PC-9 (cell line): ENCODE measurements around the gene MYOM3. TPM values are rescaled to one million over a fixed set of nuclear protein-coding genes. Genes with fewer than 3 reads are reported as not detected.

Experiments used
- BruUV-seq: library from RNA; stranded (reverse); fragments of 400-500 nt; replicated peaks from 2 replicates; lab custom pipeline; 2021; lab: Mats Ljungman, UMichigan
- CTCF ChIA-PET: fragments of 300-600 bp; sonication (Branson Sonifier 250); formaldehyde crosslinking; loops from one replicate; lab custom pipeline; 2022; ENCODE audit warnings: antibody characterized with exemption; lab: Charles Lee
- POLR2A ChIA-PET: fragments of 300-600 bp; sonication (Branson Sonifier 250); formaldehyde crosslinking; loops from one replicate; lab custom pipeline; 2022; ENCODE audit warnings: antibody characterized with exemption; ENCODE audit not compliant: unreplicated experiment; lab: Charles Lee
- DNase-seq, 2 experiments: peaks; one replicate each; pipeline versions ENCODE4 v3.0.0 to v3.0.0-alpha.2; 2015 to 2022; ENCODE audit warnings: mixed read lengths in 1 of 2
- H2AFZ ChIP-seq: fragments of 200-600 bp; sonication (generic); 2 replicates; pipeline ENCODE4 v1.8.1; 2017; ENCODE audit warnings: antibody characterized with exemption
- H3F3A ChIP-seq: fragments of 200-600 bp; sonication (generic); 2 replicates; pipeline ENCODE4 v1.8.1; 2017; ENCODE audit warnings: antibody characterized with exemption, mild to moderate bottlenecking, low read depth; ENCODE audit not compliant: insufficient read depth
- H3K27ac ChIP-seq: fragments of 200-600 bp; sonication (generic); 2 replicates; pipeline ENCODE4 v1.6.1; 2016; ENCODE audit warnings: mixed run types
- H3K27me3 ChIP-seq: fragments of 200-600 bp; sonication (generic); 2 replicates; pipeline ENCODE4 v1.6.1; 2016; ENCODE audit warnings: low read depth, mixed run types; ENCODE audit not compliant: insufficient read depth
- H3K36me3 ChIP-seq: fragments of 200-600 bp; sonication (generic); 2 replicates; pipeline ENCODE4 v1.6.1; 2016; ENCODE audit warnings: low read depth, mixed run types
- H3K4me1 ChIP-seq: fragments of 200-600 bp; sonication (generic); replicated peaks from 2 replicates; pipeline ENCODE4 v1.6.1; 2016; ENCODE audit warnings: mixed run types; ENCODE audit not compliant: insufficient read depth
- H3K4me2 ChIP-seq: fragments of 200-600 bp; sonication (generic); 2 replicates; pipeline ENCODE4 v1.6.1; 2017; ENCODE audit warnings: mixed run types
- H3K4me3 ChIP-seq: fragments of 200-600 bp; sonication (generic); 2 replicates; pipeline ENCODE4 v1.6.1; 2016; ENCODE audit warnings: mixed run types
- H3K79me2 ChIP-seq: fragments of 200-600 bp; sonication (generic); 2 replicates; pipeline ENCODE4 v1.6.1; 2017; ENCODE audit warnings: low read depth, mixed run types
- H3K9me2 ChIP-seq: fragments of 200-600 bp; sonication (generic); 2 replicates; pipeline ENCODE4 v1.8.1; 2017; ENCODE audit warnings: mild to moderate bottlenecking; ENCODE audit not compliant: insufficient read depth
- H3K9me3 ChIP-seq: fragments of 200-600 bp; sonication (generic); 2 replicates; pipeline ENCODE4 v1.8.1; 2016; ENCODE audit warnings: low read depth; ENCODE audit not compliant: insufficient read depth
- H4K20me1 ChIP-seq: fragments of 200-600 bp; sonication (generic); 2 replicates; pipeline ENCODE4 v1.8.1; 2017; ENCODE audit not compliant: insufficient read depth
- CTCF ChIP-seq: fragments of 200-600 bp; sonication (generic); conservative IDR thresholded peaks from 2 replicates; pipeline ENCODE4 v1.6.1; 2017; ENCODE audit warnings: mixed run types, antibody characterized with exemption, mild to moderate bottlenecking, moderate library complexity
- EZH2 ChIP-seq: fragments of 200-600 bp; sonication (generic); IDR thresholded peaks from 2 replicates; pipeline ENCODE4 v1.8.0; 2017; ENCODE audit warnings: antibody characterized with exemption, low read depth
- intact Hi-C: fragments of 100-400 bp; cut with micrococcal nuclease; formaldehyde crosslinking; loops from one replicate; pipeline ENCODE4 v1.10.0; 2022; ENCODE audit not compliant: unreplicated experiment
- total RNA-seq: library from RNA; stranded (reverse); gene quantifications from 2 replicates; pipeline ENCODE4 v1.2.3, GENCODE V29; 2021

The MYOM3 gene
- total RNA-seq, 1 experiment from 2014 or later: 11.9 TPM

GRCh38 chr1:24103879-24104278 is 8.1 kb downstream of the MYOM3 start:
- no peaks in the 10 kb centered on the region for H3K27me3 ChIP-seq
- H4K20me1 ChIP-seq: no peaks in the 10 kb centered on the region
- no peaks in the 10 kb centered on the region for H3K9me3 ChIP-seq
- no peaks in the 10 kb centered on the region for H3K79me2 ChIP-seq
- no peaks in the 10 kb centered on the region for H3K9me2 ChIP-seq
- ChIA-PET CTCF (no interaction called here), POLR2A (no interaction called here)
- H3K36me3 ChIP-seq: no peaks in the 10 kb centered on the region
- no peak overlapping the region for H2AFZ ChIP-seq
- DNase-seq: no peak
- no peak overlapping the region for H3K27ac ChIP-seq
- intact Hi-C loops: no loop called here
- H3K4me2 ChIP-seq: no peak overlapping the region
- H3F3A ChIP-seq: no peaks in the 10 kb centered on the region
- H3K4me1 ChIP-seq: peaks cover 4% of the 10 kb centered on the region; the same call in 1 of the 2 replicates
- TF ChIP-seq EZH2 (no peak), CTCF (no peak)
- no TSS peak for BruUV-seq
- H3K4me3 ChIP-seq: no peak overlapping the region

- Histone ChIP-seq H4K20me1 (no peaks in the 10 kb centered on the region), H3K4me3 (no peak overlapping the region), H3F3A (no peaks in the 10 kb centered on the region), H3K27ac (no peak overlapping the region), H3K9me3 (no peaks in the 10 kb centered on the region), H3K4me2 (no peak overlapping the region), H3K27me3 (no peaks in the 10 kb centered on the region), H2AFZ (no peak overlapping the region), H3K4me1 (peaks cover 4% of the 10 kb centered on the region; the same call in 1 of the 2 replicates), H3K9me2 (no peaks in the 10 kb centered on the region), H3K36me3 (no peaks in the 10 kb centered on the region), H3K79me2 (no peaks in the 10 kb centered on the region)
- no peak for TF ChIP-seq EZH2
- TF ChIP-seq CTCF: no peak
- no TSS peak for BruUV-seq
- POLR2A ChIA-PET: no interaction called here
- CTCF ChIA-PET: no interaction called here
- no peak for DNase-seq
- intact Hi-C loops: no loop called here
Measured at GRCh38 chr1:24103408-24103807, 8.5 kb downstream of the MYOM3 start.

- H3F3A ChIP-seq: no peaks in the 10 kb centered on the region
- DNase-seq: peak in 1 of 2 experiments; percentile 49
- no peaks in the 10 kb centered on the region for H4K20me1 ChIP-seq
- no peaks in the 10 kb centered on the region for H3K79me2 ChIP-seq
- no TSS peak for BruUV-seq
- H3K9me2 ChIP-seq: no peaks in the 10 kb centered on the region
- no peak overlapping the region for H3K4me3 ChIP-seq
- no peaks in the 10 kb centered on the region for H3K36me3 ChIP-seq
- no peaks in the 10 kb centered on the region for H3K27me3 ChIP-seq
- H3K4me2 ChIP-seq: no peak overlapping the region
- CTCF ChIA-PET: no interaction called here
- no peak overlapping the region for H2AFZ ChIP-seq
- TF ChIP-seq CTCF: no peak
- no peak for TF ChIP-seq EZH2
- H3K9me3 ChIP-seq: no peaks in the 10 kb centered on the region
- peaks cover under 1% of the 10 kb centered on the region; the same call in 1 of the 2 replicates for H3K4me1 ChIP-seq
- no peak overlapping the region for H3K27ac ChIP-seq
- intact Hi-C loops: no loop called here
- POLR2A ChIA-PET: no interaction called here
Measured at GRCh38 chr1:24102961-24103360, 9.0 kb downstream of the MYOM3 start.
